ENCODE results near the gene CSRP1. TPM values are rescaled to one million over a fixed set of nuclear protein-coding genes. Genes with fewer than 3 reads are reported as not detected.

Gene CSRP1
- total RNA-seq, 1 donor from 2014 or later: 630 TPM

DNA sequence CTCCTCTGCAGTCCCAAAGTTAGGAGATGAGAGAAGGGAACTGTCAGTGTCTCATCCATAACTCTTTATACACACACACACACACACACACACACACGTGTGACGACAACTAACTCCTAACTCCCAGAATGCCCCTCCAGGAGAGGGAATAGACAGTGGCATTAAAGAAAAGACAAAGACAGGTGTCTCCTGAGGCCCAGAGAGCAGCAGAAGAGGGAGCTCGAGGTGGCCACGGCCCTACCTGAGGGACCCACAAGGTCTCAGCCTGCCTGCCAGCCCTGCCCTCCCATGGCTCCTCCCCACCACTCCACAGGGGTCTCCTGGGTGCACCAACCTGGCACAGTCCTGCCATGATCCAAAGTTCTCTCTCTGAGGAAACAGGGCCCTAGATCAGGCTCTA is 36.3 kb downstream of the CSRP1 start:
- H3K4me3 ChIP-seq (ENCODE audit: low read depth, low read length): no peak overlapping the region
- TF ChIP-seq, protein P1, sequence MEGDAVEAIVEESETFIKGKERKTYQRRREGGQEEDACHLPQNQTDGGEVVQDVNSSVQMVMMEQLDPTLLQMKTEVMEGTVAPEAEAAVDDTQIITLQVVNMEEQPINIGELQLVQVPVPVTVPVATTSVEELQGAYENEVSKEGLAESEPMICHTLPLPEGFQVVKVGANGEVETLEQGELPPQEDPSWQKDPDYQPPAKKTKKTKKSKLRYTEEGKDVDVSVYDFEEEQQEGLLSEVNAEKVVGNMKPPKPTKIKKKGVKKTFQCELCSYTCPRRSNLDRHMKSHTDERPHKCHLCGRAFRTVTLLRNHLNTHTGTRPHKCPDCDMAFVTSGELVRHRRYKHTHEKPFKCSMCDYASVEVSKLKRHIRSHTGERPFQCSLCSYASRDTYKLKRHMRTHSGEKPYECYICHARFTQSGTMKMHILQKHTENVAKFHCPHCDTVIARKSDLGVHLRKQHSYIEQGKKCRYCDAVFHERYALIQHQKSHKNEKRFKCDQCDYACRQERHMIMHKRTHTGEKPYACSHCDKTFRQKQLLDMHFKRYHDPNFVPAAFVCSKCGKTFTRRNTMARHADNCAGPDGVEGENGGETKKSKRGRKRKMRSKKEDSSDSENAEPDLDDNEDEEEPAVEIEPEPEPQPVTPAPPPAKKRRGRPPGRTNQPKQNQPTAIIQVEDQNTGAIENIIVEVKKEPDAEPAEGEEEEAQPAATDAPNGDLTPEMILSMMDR (conservative IDR thresholded peaks at IDR 0.05; ENCODE audit: low read depth, low read length): no peak
- DNase-seq (ENCODE audit: low read depth): no peak

DNA sequence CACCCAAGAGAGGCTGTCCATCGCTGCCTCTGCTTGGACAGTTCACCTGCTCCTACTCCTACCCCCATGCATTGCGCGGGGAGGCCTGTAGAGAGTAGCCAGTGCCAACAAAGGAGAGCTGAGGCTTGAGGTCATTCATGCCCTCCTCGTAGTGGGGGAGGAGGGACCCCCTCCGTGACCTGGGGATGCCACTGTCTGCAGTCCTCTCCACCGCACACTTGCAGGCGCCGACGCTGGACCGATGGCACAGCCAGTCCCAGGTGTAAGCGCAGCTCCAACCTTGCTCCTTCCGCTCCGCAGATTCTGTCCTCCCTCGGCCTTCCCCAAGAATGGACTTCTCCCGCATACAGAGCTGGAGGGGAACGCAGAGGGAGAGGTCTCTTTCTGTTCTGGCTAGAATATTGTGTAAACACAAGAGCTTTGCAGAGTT is 37.3 kb downstream of the CSRP1 start:
- DNase-seq (ENCODE audit: low read depth): no peak

DNA sequence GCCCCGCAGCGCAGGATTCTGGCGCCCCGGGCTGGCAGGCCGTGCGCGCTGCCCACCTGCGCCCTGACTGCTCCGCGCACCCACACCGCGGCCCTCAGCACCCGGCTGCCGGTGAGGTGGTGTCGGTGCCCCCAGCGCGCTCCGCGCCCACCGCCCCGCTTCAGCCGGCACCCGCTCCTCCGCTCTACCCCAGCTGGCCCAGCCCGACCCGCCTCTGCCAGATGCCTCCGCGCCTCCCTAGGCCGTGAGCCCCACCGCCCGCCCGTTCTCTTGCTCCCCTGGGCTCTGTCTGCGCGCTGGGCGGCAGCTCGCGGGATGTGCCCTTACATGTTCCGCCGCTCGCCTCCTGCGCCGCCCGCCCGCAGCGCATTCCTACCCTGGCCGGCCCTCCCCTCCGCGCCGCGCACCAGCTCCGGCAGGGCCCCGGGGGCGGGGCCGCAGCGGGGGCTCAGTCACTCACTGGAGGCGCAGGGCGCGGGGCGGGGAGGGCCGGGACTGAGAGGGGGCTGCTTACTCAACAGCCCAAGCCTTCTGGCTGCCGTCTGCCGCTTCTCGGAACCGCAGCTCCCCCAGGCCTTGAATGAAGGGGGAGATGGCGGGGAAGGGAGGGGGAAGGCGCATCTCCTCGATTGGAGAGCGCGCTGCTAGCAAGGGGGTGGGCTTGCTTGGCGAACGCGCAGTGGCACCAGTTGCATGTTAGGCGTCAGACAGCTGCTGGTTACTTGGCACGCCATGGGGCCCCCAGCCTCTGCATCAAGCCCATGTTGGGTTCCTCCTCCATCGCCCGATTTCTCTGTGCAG is 37.9 kb downstream of the CSRP1 start, which contains the start of gene PHLDA3:
TSS of gene PHLDA3 (minus strand) at position 345 of the 801 bp plus-strand sequence. CDS start 402 bp downstream, outside the sequence.
- DNase-seq (ENCODE audit: low read depth): no peak
- TF ChIP-seq, protein P1 (conservative IDR thresholded peaks at IDR 0.05; ENCODE audit: low read depth, low read length): no peak

More for the DNA sequence above, 37.3 kb downstream of the CSRP1 start:
- peak overlapping the region; percentile 80 for H3K4me3 ChIP-seq (ENCODE audit: low read depth, low read length)
- TF ChIP-seq, protein P1 (conservative IDR thresholded peaks at IDR 0.05; ENCODE audit: low read depth, low read length): no peak

DNA sequence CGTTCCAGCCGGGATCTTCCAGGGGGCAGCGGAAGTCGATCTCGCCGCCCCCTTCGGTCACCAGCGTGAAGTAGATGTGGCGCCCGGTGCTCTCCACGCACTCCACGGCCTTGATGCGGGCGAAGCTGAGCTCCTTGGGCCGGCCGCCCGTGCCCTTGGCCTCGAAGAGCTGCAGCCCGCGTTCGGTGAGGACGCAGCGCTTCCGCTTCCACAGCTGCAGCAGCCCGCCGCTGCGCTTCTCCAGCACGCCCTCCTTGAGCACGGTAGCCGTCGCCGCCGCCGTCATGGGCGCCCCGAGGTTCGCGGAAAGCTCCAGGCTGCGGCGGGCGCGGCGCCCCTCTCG is 38.5 kb downstream of the CSRP1 start:
- no peak for DNase-seq (ENCODE audit: low read depth)
- peak overlapping the region; percentile 80 for H3K4me3 ChIP-seq (ENCODE audit: low read depth, low read length)
- TF ChIP-seq, protein P1 (conservative IDR thresholded peaks at IDR 0.05; ENCODE audit: low read depth, low read length): no peak

More for the DNA sequence above, 37.9 kb downstream of the CSRP1 start, which contains the start of gene PHLDA3:
- peak within 1 kb of the TSS; percentile 80 for H3K4me3 ChIP-seq (ENCODE audit: low read depth, low read length)

DNA sequence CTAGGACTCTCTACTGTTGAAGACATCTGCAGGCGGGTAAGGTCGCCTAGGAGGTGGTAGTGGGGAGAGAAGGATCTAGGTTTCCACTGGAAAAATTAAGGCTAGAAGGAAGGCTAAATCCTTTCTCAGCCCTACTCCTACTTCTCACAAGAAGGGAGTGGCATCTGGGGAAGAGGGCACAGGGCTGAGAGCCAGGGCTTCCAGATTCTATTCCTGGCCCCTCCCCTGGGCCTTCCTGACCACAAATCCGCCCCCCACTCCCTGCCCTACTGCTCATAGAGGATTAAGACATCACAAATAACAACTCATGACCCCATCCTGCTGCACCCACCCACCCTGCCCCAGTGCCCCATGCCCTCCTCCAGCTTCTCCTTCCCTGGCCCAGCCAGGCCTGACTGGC is 40.4 kb downstream of the CSRP1 start:
- TF ChIP-seq, protein P1 (conservative IDR thresholded peaks at IDR 0.05; ENCODE audit: low read depth, low read length): no peak
- H3K4me3 ChIP-seq (ENCODE audit: low read depth, low read length): peak overlapping the region; percentile 80
- no peak for DNase-seq (ENCODE audit: low read depth)

DNA sequence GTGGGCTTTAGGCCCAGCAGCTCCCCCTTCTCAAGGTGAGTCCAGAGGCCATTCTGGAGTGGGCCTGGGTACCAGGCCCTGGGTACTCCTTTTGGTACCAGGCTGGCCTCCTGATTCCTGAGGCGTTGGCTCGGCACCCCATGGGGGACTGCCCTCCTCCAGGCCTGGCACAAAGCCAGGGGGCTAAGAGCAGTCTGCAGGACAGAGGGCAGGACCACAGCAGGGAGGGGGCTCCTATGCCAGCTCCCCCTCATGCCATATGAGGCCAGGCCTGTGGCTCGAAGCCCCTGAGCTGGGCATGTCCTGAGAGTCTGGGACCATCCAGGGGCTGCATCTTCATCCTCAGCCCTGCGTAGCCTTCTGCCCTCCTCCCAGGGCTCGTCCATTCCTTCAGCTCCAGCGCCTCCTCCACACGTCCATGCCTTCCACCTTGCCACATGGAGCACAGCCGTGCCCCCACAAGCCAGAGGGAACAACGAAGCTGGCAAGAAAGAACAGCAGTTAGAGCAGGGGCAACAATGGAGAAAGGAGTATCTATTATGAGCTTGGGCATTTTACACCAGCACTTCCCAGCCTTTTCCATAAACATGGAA is 41.1 kb downstream of the CSRP1 start:
- TF ChIP-seq, protein P1 (conservative IDR thresholded peaks at IDR 0.05; ENCODE audit: low read depth, low read length): no peak
- peak overlapping the region; percentile 80 for H3K4me3 ChIP-seq (ENCODE audit: low read depth, low read length)
- DNase-seq (ENCODE audit: low read depth): no peak

All from epithelial cell of proximal tubule (primary cell).